Chondrocyte (in vitro differentiated cells): ENCODE measurements around the gene PRKCA. TPM values are rescaled to one million over a fixed set of nuclear protein-coding genes. Genes with fewer than 3 reads are reported as not detected.

Source experiments
- DNase-seq: peaks from one replicate; pipeline ENCODE4 v3.0.0; 2021; ENCODE audit warnings: mixed read lengths, low spot score
- H3K27ac Mint-ChIP-seq: one replicate; pipeline ENCODE4 v1.8.0; 2021; ENCODE audit warnings: mild to moderate bottlenecking, moderate library complexity, mixed read lengths; ENCODE audit not compliant: unreplicated experiment
- H3K27me3 Mint-ChIP-seq: 2 replicates; pipeline ENCODE4 v1.8.0; 2021; ENCODE audit warnings: low read depth, mixed read lengths
- H3K36me3 Mint-ChIP-seq: 2 replicates; pipeline ENCODE4 v1.8.0; 2021; ENCODE audit warnings: low read depth, mixed read lengths
- H3K4me1 Mint-ChIP-seq: 2 replicates; pipeline ENCODE4 v1.8.0; 2021; ENCODE audit warnings: low read depth, mild to moderate bottlenecking, mixed read lengths
- H3K4me3 Mint-ChIP-seq: one replicate; pipeline ENCODE4 v1.8.0; 2021; ENCODE audit warnings: mild to moderate bottlenecking, moderate library complexity, mixed read lengths; ENCODE audit not compliant: unreplicated experiment
- H3K9me3 Mint-ChIP-seq: 2 replicates; pipeline ENCODE4 v1.8.0; 2021; ENCODE audit warnings: low read depth, mixed read lengths
- total RNA-seq: library from RNA; stranded (reverse); gene quantifications from 3 replicates; pipeline ENCODE4 v1.2.1, GENCODE V29; 2021
- TF ChIP-seq, protein P1 (sequence below): fragments of 200-600 bp; sonication (generic); IDR thresholded peaks from 2 replicates; pipeline ENCODE4 v1.5.0; 2021; ENCODE audit warnings: antibody characterized with exemption, mild to moderate bottlenecking, moderate library complexity

Gene PRKCA
- total RNA-seq, 1 donor from 2014 or later, result 51.5 TPM

DNA sequence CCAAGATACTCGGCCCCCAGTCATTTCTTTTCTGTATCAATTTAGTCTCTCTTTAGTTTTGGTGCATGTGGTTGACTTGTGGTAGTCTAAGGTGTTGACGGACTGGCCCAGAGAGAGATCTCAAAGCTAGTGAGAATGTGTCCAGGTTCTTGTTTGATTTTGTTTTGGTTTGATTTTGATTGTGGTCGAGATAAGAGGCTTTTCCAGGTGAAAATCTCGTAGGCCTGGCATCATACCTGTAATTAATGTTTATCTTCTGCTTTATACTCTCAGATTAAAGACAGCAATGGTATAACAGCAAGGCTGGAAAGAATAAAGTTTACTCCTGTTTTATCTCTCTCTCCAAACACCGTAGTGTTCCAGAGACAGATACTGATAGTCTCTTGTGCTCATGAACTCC, 360.1 kb downstream of the PRKCA start:
- Mint-ChIP-seq H3K4me3 (no peak overlapping the region), H3K4me1 (peaks cover 12% of the 10 kb centered on the region), H3K9me3 (no peaks in the 10 kb centered on the region), H3K27me3 (no peaks in the 10 kb centered on the region), H3K27ac (no peak overlapping the region), H3K36me3 (peaks cover 9% of the 10 kb centered on the region)
- TF ChIP-seq, protein P1, sequence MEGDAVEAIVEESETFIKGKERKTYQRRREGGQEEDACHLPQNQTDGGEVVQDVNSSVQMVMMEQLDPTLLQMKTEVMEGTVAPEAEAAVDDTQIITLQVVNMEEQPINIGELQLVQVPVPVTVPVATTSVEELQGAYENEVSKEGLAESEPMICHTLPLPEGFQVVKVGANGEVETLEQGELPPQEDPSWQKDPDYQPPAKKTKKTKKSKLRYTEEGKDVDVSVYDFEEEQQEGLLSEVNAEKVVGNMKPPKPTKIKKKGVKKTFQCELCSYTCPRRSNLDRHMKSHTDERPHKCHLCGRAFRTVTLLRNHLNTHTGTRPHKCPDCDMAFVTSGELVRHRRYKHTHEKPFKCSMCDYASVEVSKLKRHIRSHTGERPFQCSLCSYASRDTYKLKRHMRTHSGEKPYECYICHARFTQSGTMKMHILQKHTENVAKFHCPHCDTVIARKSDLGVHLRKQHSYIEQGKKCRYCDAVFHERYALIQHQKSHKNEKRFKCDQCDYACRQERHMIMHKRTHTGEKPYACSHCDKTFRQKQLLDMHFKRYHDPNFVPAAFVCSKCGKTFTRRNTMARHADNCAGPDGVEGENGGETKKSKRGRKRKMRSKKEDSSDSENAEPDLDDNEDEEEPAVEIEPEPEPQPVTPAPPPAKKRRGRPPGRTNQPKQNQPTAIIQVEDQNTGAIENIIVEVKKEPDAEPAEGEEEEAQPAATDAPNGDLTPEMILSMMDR, result no peak
- DNase-seq, result no peak

DNA sequence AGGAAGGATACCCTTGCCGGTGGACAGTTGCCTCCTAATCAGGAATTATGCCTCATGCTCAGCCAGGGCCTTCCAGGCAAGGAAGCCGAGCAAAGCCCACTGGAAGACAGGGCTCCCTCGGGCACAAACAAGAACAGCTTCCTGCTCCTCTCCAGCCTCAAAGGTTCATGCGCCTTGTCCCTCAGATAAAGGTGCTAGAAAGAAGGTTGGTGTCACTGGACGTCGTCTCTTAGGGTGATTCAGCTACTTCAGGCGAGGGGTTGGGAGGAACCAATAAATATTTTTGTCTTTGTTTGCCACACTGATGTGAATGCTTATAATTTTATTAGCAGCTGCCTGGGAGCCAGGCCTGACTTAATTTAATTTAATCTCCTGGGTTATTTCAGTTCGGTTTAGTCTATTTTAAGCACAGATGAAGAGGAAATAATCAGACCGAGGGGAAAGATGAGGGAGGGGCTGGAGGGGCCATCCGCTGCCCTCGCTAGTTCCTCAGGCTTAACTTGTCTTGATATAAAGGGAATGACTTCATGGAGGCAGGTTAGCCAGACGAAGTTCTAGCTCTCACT, 360.7 kb downstream of the PRKCA start:
- Mint-ChIP-seq H3K36me3 (peaks cover 7% of the 10 kb centered on the region), H3K27ac (no peak overlapping the region), H3K4me3 (no peak overlapping the region), H3K27me3 (no peaks in the 10 kb centered on the region), H3K9me3 (no peaks in the 10 kb centered on the region), H3K4me1 (peaks cover 10% of the 10 kb centered on the region)
- TF ChIP-seq, protein P1, result no peak
- DNase-seq, result no peak

DNA sequence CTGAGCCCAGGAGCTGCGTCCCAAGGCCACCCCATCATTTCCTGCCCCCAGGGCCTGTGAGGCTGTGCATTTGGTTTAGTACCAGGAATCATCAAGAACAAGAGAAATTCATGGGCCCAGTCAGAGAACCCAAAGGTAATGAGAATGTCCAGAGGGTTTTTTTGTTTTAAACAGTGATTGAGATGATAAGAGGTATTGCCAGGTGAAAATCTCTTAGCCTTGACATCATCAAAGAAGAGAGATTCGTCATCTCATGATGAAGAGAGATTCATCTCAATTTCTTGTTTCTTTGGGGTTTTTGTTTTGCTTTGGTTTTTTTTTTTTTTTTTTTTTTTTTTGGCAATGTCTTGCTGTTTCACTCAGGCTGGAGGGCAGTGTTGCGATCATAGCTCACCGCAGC, 361.9 kb downstream of the PRKCA start:
- DNase-seq, result no peak
- Mint-ChIP-seq H3K27ac (no peak overlapping the region), H3K4me1 (peaks cover 10% of the 10 kb centered on the region), H3K36me3 (peaks cover 6% of the 10 kb centered on the region), H3K9me3 (no peaks in the 10 kb centered on the region), H3K27me3 (no peaks in the 10 kb centered on the region), H3K4me3 (no peak overlapping the region)
- TF ChIP-seq, protein P1, result no peak

DNA sequence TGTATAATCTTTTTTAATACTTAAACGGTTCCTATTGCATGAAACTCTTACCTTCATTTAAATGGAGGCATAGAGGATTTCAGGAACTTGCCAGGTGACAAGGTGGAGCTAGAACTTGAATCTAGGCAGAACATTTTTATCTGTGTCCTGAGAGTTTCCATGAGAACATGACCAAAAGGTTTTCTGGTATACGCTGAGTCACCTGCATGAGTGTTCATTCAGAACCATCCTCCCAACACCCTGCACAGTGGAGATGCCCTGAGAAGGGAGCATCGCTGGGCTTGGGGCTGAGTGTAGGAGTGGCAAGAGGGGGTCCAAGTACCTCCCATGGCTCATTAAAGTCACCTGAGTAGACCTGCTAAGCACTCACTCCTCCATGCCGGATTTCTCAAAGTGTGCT, 362.8 kb downstream of the PRKCA start:
- Mint-ChIP-seq H3K36me3 (peaks cover 4% of the 10 kb centered on the region), H3K27me3 (no peaks in the 10 kb centered on the region), H3K9me3 (no peaks in the 10 kb centered on the region), H3K4me3 (no peak overlapping the region), H3K27ac (no peak overlapping the region), H3K4me1 (peaks cover 10% of the 10 kb centered on the region)
- DNase-seq, result no peak
- TF ChIP-seq, protein P1, result no peak

DNA sequence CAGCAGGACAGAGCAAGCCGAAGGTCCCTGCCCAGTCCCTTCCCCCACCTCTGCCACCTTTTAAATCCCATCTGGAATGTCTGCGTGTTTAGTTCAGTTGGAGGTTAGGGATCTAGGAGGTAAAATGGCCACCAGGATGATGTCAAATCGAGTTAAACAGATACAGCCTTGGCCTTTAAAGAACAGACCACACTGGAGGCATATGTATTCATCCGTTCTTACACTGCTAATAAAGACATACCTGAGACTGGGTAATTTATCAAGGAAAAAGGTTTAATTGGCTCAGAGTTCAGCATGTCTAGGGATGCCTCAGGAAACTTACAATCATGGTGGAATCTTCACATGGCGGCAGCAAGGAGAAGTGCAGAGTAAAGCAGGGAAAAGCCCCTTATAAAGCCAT, 364.7 kb downstream of the PRKCA start:
- H3K27ac Mint-ChIP-seq, result no peak overlapping the region
- H3K4me1 Mint-ChIP-seq, result peaks cover 4% of the 10 kb centered on the region
- no peaks in the 10 kb centered on the region for H3K27me3 Mint-ChIP-seq
- no peak for DNase-seq
- H3K9me3 Mint-ChIP-seq, result no peaks in the 10 kb centered on the region
- no peak overlapping the region for H3K4me3 Mint-ChIP-seq
- H3K36me3 Mint-ChIP-seq, result peaks cover 4% of the 10 kb centered on the region
- TF ChIP-seq, protein P1, result no peak
